CD4-positive, alpha-beta T cell treated with Interleukin-21 for 1 hour (primary cell): Measurements from ENCODE around the gene LYPD6B.

Experiments
- DNase-seq: peaks from one replicate; pipeline ENCODE4 v3.0.0-alpha.2; 2020

The LYPD6B gene

DNA sequence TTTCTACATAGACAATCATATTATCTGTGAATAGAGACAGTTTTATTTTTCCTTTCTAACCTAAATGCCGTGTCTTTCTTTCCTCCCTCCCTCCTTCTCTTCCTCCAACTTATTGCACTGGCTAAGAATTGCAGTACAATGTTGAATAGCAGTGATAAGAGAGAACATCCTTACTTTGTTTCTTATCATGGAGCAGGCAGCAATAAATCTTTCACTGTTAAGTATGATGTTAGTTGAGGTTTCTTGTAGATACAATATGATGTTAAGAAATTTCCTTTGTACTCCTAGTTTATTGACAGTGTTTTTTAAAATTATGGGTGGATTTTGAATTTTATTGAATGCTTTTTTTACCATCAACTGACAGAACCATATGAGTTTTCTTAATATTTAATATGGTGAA lies 6.0 kb downstream of the LYPD6B start:
- DNase-seq: no peak

- DNase-seq: no peak
Measured at GRCh38 chr2:149047118-149047517, 8.6 kb downstream of the LYPD6B start.

GRCh38 chr2:149049142-149049541 lies 10.6 kb downstream of the LYPD6B start:
- no peak for DNase-seq

DNA sequence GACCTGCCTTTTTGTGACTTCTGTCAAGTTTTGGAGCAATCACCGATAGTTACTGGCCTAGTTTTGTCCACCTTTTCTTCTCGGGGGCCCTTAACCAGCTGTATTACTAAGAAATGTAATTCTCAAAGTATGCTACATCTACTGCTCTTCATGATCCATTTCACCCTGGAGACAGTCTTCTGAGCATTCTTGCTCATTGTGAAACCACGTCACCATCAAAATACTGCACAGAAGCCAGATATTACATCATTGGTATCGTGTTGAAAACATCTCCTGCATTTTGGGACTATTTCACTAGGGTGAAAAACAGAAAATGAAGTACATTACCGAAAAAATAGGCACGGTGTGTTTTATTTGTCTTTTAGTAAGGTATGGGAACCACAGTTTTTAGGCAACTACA lies 11.7 kb downstream of the LYPD6B start:
- DNase-seq: no peak

- no peak for DNase-seq
Measured at GRCh38 chr2:149055751-149056150, 17.3 kb downstream of the LYPD6B start.

- DNase-seq: no peak
Measured at GRCh38 chr2:149056541-149057255, 18.2 kb downstream of the LYPD6B start.

GRCh38 chr2:149057401-149057800 lies 18.9 kb downstream of the LYPD6B start:
- no peak for DNase-seq

GRCh38 chr2:149058936-149059335 lies 20.4 kb downstream of the LYPD6B start:
- DNase-seq: no peak

DNA sequence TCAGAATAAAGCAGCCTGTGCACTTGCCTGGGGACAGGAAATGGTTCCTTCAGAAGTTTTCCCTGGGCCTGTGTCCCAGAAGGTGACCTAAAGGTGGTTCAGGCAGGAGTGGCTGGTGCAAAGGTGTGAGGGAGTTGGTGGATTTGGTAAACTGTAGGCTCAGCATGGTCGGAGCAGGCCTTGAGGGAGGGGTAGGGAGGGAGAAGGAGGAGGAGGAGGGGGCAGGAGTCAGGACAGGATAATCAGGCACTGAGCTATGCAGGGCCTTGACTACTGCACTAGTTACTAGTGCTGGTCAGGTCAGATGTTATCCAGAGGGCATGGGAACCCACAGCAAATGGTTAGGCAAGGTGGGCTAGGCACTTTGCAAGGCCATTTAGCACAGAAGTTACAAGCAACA lies 21.3 kb downstream of the LYPD6B start:
- no peak for DNase-seq

- DNase-seq: no peak
Measured at GRCh38 chr2:149061133-149061745, 22.7 kb downstream of the LYPD6B start.

- no peak for DNase-seq
Measured at GRCh38 chr2:149062531-149062930, 24.0 kb downstream of the LYPD6B start.

DNA sequence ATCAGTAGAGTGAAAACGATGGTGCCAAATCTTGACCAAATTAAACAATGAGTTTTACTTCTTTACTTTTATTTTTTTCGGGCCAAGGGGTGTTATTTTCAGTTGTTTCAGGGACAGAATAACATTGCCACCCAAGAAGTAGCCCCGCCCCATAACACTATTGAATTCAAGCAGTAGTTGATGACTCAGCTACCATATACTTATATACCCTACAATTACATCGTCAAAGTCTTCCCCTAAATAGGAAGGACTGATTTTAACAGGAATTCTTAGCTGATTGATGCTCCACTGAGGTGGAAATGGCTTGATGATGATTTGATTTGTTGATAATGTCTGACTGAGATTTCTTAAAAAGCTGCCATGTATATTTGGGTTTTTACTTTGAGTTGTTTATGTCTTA lies 24.7 kb downstream of the LYPD6B start:
- DNase-seq: no peak

GRCh38 chr2:149064365-149064841 lies 25.9 kb downstream of the LYPD6B start:
- no peak for DNase-seq

DNA sequence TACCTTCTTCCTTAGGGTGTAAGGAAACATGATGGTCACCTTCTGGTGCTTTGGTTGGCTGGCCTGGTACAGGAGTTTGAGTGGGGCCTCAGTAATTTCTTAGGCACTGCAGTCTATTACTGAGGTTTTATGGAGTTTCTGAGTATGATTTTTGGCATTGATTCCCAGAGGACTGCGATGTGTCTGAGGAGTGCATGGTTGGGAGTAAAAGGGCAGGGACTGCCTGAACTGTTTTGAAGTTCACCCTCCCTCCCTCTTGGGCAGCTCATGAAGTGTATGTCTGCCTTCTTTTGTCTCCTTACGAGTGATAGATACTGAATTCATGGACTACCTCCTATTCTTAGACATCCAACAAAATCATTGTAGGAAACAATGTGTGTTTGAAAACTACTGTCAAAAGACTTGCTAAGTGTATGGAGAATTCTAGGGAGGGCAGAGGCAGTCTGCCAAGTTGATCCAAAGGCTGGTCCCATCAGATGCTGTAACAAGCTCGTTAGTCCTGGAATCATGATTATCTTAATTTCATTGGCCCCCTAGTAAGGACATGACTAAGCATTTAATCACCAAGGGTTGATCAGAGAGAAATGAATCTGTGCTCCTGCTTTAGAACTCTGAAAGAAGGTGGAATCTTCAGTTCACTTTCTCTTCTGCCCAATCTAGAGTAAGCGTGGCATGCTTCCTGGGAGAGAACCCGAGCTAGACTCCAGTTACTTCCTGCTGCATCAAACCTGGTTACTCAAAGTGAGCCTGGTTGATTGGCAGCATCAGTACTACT lies 26.5 kb downstream of the LYPD6B start:
- no peak for DNase-seq

DNA sequence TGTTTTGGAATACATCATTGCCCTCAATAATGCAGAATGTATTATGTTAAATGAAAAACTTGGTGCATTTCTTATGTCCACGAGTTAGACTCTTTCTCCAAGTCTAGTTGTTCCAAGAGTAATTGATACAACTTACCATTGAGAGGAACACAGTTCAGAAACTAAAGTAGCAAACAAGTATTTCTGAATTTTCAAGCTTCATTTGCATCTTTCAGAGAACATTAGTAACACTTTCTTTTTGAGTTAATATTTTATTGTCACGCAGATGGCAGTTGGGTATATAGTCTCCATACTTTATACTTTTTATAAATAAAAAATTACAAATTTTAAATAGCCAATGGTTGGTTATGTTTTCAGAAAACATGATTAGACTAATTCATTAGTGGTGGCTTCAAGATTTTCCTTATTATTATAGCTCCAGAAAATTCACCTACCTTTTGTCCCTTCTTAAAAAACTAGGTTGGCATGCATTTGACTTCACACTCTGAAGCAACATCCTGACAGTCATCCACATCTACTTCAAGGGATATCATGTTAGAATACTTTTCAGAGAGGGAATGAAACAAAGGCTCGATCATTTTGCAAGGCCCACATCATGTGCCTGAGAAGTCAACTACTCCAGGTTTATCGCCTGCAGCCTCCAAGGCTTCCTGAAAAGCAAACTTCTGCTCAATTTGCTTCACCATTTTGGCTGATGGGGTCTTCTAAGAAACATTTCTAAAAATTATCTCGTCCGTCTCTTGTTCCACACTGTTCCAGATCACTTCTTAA lies 29.9 kb downstream of the LYPD6B start:
- no peak for DNase-seq

DNA sequence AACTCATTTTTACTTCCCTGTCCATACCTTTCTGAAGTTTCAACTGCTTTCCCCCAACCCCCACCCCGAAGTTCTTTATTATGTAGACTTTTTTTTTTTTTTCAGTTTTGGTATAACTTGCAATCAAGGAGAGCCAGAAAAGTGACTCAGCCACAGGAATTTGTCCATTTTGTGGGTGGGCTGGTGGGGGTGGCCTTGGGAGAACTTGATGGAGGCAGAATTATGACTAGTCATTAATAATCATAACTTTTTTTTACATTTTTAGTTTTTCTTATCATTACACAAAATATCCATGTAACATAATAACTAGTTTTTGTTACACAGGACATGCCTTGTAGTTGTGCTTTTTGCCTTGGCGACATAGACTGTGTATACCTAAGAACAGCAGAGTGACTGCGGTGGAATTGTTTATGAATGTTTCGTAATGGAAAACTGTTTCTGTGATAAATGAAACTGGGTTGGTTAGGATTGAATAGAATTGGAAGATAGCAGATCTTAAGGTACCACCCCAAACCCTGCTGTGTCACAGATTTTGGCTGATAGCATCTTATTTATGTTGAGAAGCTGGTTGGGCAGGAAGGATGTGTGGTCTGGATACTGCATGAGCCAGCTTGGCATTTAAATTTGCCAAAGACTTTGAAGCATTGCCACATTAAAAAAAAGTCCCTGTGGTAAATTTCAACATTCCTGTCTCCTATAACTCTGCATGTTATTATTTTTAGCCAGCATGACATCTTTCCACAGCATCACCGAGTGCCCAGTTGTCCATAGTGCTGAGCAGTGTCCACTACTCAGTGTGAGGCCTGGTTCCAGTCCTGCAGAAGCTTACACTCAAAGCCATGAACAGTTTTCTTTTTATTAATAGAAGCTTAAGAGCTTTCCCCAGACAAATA lies 30.7 kb downstream of the LYPD6B start:
- peak; percentile 40 for DNase-seq

DNA sequence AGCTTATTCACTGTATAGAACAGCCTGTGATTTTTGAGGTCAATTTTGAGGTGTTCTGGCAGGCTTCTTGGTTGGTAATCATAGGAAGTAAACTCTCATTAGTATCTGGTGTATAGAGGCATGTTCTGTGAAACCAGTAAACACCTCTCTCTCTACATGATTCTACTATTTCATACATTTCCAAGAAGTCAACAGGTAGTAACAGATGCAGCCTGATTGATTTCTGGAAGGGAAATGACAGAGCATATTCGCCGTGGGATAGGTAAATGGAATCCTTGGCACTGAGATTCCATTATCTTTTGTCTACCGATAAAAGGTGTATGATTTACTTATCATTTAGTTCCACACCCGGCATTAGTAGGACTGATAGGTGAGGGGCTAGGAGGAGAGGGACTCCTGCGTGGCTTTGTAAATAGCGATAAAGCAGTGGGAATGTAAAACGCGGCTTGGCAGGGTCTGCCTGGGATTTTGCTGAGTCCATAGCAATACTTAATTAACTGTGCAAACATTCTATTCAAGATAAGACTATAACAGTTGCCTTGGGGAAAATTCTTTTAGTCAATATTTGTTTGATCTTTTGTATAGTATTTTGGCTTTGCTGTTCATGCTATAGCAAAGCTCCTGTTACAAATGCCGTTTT lies 32.3 kb downstream of the LYPD6B start:
- DNase-seq: no peak

- DNase-seq: no peak
Measured at GRCh38 chr2:149075105-149075504, 36.6 kb downstream of the LYPD6B start.

DNA sequence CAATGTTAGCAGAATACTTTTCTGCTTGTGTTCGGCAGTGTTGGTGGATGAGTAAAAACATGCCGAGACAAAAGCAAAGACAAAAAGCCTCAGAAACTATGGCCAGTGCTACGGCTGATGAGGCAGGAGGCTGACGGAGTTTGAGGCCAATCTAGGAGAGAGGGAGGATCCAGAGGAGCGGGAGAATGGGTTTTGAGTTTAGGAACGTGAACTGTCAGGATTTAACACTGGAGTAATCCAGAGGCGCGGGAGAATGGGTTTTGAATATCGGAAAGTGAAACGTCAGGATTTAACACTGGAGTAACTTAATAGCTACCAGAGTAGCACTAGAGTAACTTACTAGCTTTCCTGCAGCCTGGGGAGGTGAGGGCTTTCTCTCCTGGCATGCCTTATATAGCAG lies 37.4 kb downstream of the LYPD6B start:
- no peak for DNase-seq

GRCh38 chr2:149076863-149077412 lies 38.4 kb downstream of the LYPD6B start:
- no peak for DNase-seq

GRCh38 chr2:149077861-149078260 lies 39.4 kb downstream of the LYPD6B start:
- no peak for DNase-seq
